GM19099 (cell line): Measurements from ENCODE around the gene FEZF1.

ENCODE experiments used
- POLR2A ChIP-seq: IDR thresholded peaks from 3 replicates; pipeline ENCODE4 v1.6.1; 2011; ENCODE audit warnings: low read depth; ENCODE audit not compliant: insufficient read length; ENCODE audit errors: extremely low read depth

Gene FEZF1

DNA sequence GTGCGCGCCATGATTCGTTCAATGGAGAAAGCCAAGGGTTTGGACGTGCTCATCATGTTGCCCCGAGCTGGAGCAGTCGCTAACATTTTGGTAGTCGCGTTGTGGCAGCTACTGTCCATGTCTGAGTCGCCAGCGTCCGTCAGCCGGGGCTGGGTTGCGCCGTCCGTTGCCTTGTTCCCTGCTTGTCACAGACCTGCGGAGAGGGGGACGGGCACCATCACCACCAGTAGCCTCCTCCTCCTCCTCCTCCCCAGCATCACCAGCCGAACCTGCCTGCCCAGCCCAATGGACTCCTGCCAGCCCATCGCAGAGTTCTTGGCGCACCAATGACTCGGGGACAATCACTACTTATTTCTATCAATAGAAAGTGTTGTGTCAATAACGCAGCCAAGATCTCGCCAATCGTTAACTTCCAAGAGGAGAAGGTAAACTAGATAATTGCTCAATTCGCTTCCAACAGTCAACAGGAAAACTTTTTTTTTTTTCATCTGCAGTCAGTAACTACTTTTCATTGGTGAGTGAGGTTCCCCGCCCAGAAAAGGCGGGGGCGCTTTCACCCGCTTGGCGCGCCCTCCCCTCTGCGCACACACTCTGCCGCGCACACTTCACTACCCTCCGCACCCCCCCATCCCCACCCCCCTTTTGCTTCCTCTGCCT is at the start of gene FEZF1:
Gene FEZF1 (minus strand): TSS at position 432 of the 657 bp plus-strand sequence. CDS start 313 bp downstream, at position 119.
- TF ChIP-seq POLR2A = no peak

DNA sequence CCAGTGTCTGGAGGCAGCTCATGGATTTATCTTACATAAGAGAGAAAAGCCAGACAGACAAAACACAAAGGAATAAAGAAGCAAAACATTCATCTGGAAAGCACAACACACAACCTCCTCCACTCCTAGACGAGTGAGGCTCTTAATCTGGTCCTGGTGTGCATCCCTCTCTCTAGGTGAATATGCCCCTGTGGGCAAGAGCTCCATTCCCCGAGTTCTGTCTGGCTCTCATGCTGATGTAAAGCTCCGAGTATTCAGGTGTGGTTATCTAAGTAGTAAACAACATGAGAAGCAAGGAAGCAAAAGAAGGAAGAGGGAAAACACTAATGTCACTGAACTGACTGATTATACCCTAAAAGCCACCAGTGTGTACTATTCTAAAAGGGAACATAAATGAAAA is 47.9 kb upstream of the FEZF1 start:
- TF ChIP-seq POLR2A = no peak

DNA sequence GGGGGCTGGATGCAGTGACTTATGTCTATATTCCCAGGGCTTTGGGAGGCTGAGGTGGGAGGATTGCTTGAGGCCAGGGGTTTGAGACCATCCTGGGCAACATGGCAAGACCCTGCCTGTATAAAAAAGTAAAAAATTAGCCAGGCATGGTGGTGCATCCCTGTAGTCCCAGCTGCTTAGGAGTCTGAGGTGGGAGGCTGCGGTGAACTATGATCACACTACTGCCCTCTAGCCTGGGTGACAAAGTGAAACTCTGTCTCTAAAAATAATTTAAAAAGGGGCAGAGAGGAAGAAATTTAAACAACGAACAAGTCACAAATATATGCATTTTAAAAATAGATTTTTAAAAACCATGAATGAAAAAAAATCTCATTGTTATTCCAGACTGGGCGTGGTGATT is 46.2 kb upstream of the FEZF1 start:
- no peak for TF ChIP-seq POLR2A

DNA sequence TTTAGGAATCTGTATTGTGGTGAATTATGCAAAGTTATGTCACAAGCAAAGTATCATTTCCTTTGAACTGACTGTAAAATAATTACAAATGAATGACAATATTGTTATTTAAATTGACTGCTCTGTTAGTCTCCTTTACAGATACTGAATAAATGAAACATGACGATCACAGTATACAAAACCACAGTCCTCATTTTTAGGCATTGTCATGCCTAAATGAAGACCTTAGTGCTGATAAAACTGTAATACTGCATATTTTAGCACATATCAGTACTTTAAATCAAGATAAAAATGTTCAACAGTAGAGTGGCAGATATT is 39.7 kb upstream of the FEZF1 start:
- no peak for TF ChIP-seq POLR2A

DNA sequence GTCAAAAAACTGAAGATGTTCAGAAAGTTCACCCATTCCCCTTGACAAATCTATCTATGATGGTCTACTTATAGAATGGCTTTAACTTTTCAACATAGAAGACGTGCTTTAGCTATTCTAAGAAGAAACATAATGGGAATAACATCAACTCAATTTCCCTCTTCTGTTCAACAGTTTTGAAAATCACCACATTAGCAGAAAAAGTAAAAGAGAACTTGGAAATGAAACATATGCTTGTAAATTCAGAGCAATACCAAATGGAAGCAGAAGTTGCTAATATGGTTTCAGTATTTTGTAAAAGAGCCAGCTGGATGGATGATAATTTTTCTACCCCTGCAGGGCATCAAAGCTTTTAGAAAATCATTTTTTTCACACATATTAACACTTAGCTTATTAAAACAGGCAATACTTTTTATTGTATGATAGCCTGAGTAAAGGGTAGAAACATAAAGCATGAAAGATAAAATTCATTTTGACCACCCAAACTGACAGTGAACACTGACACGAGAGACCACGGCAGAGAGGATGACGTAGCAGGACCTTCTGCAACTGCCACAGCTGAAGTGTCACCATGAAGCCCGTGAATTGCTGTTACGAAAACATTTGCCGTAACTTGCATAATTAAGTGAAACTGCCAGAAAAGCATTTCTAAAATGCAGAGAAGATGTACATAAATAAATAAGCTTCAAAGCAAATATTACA is 39.2 kb upstream of the FEZF1 start:
- TF ChIP-seq POLR2A = no peak

DNA sequence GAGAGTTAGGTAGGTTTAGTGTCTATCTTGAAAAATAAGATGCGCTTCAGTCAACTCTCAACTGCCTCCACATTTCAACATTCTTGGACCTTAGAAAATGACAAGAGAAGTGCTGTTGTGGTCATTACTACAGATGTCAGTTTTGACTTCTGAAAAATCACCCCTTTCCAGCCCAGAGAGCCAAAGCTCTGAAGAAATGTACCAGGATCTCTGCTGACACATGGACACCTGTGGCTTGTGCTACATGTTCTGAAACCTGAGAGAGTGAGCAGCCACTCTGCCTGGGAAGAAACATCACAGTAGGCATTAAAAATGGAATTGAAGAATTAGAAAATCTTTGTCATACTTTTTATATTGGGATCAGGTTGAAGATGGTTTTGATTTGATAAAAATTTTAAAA is 35.9 kb upstream of the FEZF1 start:
- no peak for TF ChIP-seq POLR2A

DNA sequence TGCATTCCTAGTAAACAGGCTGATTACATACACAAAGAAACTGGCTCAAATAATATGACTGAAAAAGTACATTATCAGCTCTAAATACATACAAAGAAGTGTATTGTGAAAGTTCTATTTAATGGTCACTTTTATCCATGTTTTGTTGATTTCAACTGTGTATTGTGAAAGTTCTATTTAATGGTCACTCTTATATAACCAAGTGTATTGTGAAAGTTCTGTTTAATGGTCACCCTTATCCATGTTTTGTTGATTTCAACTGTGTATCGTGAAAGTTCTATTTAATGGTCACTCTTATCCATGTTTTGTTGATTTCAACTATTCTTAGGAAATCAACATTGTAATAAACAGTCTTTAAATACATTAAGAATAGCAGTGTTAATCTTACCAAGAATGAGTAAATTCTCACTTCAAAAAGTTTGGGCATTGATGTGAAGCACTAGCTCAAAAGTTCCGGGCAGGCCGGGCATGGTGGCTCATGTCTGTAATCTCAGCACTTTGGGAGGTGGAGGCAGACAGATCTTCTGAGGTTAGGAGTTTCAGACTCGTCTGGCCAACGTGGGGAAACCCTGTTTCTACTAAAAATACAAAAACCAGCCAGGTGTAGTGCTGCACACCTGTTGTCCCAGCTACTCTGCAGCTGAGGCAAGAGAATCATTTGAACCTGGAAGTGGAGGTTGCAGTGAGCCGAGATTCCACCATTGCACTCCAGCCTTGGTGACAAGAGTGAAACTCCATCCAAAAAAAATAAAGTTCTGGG is 34.8 kb upstream of the FEZF1 start:
- TF ChIP-seq POLR2A = no peak

DNA sequence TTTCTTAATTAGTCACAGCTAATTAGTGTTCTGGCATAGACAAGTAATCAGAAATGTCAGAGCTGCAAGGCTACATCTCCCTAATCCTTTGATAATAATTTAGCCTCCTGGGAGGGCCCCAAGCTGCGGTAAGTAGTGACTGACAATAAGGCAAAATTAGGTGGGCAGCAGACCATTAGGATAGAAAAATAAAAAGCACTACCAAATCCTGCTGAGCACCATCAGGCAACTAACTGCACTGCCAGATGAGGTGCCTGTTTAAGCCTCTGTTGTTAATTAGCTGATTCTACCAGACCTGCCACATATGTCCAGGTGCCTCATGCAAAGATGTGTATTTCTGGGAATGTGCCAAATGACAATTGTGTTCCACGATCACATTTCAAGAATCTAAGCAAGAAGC is 32.5 kb upstream of the FEZF1 start:
- no peak for TF ChIP-seq POLR2A

DNA sequence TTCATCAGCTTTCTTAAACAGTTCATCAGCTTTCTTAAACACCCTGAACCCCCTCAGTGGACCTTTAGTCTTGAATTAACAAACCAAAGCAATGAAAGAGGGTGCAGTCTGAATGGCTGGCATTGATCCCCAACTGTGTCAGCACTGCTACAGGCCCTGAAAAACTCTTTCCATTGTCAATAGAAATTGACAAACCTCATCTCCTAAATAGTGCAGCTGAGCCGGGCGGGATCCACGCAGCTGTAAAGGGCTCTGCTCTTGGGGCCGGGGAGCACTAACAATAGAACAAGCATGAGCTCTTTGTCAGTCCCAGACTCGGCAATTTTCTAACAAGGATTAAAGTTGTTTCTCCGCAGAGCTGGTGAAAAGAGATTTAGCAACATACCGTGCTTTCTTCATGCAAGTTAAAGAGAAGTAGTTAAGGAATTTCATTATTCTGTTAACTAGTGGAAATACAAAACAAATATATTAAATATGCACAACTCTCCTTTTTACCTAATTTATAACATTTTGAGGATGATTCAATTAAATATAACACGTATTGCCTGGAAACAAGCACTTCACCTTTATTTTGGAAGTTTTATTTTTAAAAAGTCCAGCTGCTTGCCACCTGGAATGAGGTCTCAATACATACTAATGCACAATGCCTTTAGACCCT is 24.7 kb upstream of the FEZF1 start:
- no peak for TF ChIP-seq POLR2A

DNA sequence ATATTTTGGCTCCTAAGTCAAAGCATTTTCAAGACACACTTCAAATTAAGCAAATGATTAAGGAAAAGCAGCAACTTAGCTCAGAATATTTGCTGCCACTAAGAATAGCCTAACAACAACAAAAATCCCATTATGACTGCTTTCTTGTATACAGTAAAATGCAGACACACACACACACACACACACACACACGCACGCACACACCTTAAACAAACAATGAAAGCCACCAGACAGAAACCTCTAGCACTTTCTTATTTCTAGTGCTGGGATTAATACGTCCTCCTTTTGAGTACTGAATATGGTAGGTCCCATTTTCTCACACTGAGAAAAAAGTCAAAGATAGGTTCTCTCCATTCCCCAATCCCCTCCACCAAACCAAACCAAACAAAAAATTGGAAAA is 23.4 kb upstream of the FEZF1 start:
- TF ChIP-seq POLR2A = no peak

DNA sequence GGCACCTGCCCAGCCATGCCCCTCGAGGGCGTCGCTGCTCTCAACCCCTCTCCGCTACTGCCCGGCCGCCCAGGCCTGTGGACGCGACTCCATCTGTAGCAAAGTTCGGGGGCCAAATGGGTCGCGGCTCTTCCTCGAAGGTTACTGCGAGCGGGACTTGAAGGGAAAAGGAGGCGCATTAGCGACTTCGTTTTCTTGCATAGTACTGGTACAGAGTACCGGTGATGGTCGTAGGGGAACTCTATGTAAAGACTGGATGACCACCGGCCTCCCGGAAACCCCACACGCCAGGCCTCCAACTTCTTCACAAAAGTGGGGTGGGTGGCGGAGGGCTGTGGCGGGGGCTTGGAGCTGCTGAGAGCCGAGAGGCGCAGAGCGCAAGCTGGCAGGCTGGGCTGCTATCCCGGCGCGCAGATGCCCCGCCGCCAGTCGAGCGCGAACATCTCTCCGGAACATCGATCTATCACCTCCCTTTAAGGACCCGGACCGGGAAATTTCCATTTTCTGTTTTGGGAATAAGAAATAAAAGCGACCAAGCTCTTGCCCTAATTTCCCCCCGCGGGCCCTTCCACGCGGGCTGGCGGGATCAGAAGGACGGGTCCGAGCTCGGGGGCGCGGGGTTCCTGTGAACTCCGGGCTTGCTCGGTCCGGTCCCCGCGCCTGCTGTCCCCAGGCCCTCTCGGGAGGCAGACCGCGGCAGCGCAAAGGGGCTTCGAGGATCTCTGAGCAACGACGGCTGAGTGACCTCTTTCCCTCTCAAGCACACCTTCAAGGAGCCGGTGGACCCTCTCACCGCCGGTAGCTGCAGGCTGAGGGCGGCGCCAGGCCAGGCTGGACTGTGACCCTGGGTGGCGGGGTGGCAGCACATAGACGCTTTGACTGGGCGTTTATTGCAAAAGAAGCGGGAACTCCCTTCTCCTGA is 12.2 kb upstream of the FEZF1 start:
- no peak for TF ChIP-seq POLR2A

DNA sequence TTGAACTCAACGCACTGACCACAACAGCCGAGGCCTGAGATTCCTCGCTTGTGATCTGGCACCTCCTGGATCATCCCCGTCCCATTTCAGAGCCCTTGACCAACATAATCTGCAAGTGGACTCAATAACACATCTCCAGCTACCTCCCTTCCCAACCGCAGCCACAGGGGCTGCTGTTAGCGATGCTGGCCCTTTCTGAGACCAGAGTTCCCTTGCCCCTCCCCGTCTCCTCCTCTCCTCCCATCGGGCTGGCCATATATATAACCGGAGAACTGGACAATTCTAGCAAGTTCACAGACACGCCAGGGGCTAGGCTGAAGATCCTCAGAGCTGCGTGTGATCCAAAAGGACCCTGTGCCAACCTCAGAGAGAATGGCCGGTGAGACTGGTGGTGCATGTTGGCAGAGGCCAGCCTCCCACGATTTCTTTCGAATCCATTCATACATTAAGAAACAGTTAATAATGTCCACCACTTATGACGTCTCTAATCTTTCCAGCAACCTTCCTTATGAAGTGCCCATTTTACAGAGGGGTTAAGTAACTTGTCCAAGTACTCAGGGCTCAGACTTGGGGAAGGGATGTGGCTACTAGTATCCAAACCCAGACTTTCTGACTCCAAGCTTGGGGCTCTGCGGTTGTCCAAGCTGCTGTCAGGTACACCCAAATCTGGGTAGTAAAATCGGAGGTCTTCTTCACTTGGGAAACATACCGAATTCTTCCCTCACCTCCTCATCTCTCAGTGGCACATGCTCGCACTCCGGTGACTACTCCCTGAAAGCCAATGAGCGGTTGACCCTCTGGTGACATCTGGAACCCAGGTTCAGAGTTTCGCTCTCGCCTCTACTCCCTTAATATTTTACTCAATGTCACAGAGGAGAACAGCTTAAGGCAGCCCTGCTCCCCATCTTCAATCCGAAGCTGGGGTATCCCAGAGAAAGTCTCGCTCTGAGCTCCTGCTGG is 11.2 kb upstream of the FEZF1 start:
- no peak for TF ChIP-seq POLR2A

DNA sequence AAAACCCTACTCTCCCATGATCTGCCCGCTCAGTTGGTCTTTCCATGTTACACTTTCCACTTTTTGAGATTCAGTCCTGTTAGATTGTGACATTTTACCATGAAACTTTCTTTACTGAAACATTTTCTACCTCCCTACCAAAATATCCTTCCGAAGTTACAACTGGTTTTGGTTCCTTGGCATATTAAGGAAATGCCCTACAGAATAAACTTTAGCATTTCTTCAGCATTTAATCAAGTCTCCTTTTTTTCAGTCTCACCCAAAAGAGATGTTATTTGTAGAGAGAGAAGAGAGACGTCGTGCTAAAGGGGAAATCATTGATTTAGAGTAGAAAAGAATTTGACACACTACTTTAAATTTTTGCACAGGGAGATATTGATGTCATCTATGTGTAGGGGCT is 9.7 kb upstream of the FEZF1 start:
- no peak for TF ChIP-seq POLR2A
